SK-N-SH (cell line): ENCODE measurements around the gene DCLK1. TPM values are rescaled to one million over a fixed set of nuclear protein-coding genes. Genes with fewer than 3 reads are reported as not detected.

Experiments
- CTCF ChIA-PET: fragments of 300-600, 350-600 bp; formaldehyde crosslinking; extraction: SDS; loops from one replicate; lab custom pipeline; 2021; lab: Yijun Ruan, JAX
- POLR2A ChIA-PET: fragments of 350-600 bp; sonication (Branson Sonifier 250); formaldehyde crosslinking; extraction: SDS; loops from one replicate; lab custom pipeline; 2020; ENCODE audit warnings: antibody characterized with exemption, inconsistent platforms; lab: Yijun Ruan, JAX
- DNase-seq: peaks from one replicate; pipeline ENCODE4 v3.0.0; 2012
- H2AFZ ChIP-seq: fragments of 200-600 bp; sonication (generic); 2 replicates; pipeline ENCODE4 v1.8.1; 2016; ENCODE audit warnings: antibody characterized with exemption, mild to moderate bottlenecking, low read depth
- H3F3A ChIP-seq: fragments of 200-600 bp; sonication (generic); replicated peaks from 2 replicates; pipeline ENCODE3; 2016; ENCODE audit warnings: antibody characterized with exemption, mild to moderate bottlenecking; ENCODE audit not compliant: insufficient read depth
- H3K27ac ChIP-seq, 2 experiments: fragments of 200-500 bp in 1 of 2; fragments of 200-600 bp in 1 of 2; sonication (Bioruptor generic) in 1 of 2; sonication (generic), shearing (Covaris generic) in 1 of 2; 2 replicates each; pipeline versions ENCODE4 v1.5.1 to v1.6.1; 2014 to 2016; ENCODE audit warnings: low read depth in 2 of 2, inconsistent platforms in 1 of 2, low read length in 1 of 2, mild to moderate bottlenecking in 1 of 2, mixed read lengths in 1 of 2
- H3K27me3 ChIP-seq: fragments of 200-600 bp; sonication (generic), shearing (Covaris generic); 2 replicates; pipeline ENCODE4 v1.6.1; 2016; ENCODE audit warnings: mixed run types; ENCODE audit not compliant: insufficient read depth
- H3K36me3 ChIP-seq, 2 experiments: fragments of 200-500 bp in 1 of 2; fragments of 200-600 bp in 1 of 2; sonication (Bioruptor generic) in 1 of 2; sonication (generic) in 1 of 2; replicated peaks in 1 of 2; 2 replicates each; pipeline versions ENCODE3 to v1.5.1; 2014 to 2016; ENCODE audit warnings: low read length in 1 of 2, mild to moderate bottlenecking in 1 of 2; ENCODE audit not compliant: insufficient read depth in 2 of 2, control insufficient read depth in 1 of 2
- H3K4me1 ChIP-seq, 2 experiments: fragments of 200-500 bp in 1 of 2; fragments of 200-600 bp in 1 of 2; sonication (Bioruptor generic) in 1 of 2; sonication (generic), shearing (Covaris generic) in 1 of 2; 2 replicates each; pipeline versions ENCODE4 v1.5.1 to v1.6.1; 2014 to 2016; ENCODE audit warnings: low read depth in 1 of 2, low read length in 1 of 2, mixed run types in 1 of 2; ENCODE audit not compliant: insufficient read depth in 2 of 2, control insufficient read depth in 1 of 2
- H3K4me2 ChIP-seq: fragments of 200-600 bp; sonication (generic), shearing (Covaris generic); 2 replicates; pipeline ENCODE4 v1.6.1; 2017; ENCODE audit warnings: mixed run types
- H3K4me3 ChIP-seq, 2 experiments: fragments of 200-500 bp in 1 of 2; fragments of 200-600 bp in 1 of 2; sonication (Bioruptor generic) in 1 of 2; sonication (generic), shearing (Covaris generic) in 1 of 2; 2 replicates each; pipeline versions ENCODE4 v1.5.1 to v1.8.1; 2014 to 2016; ENCODE audit warnings: low read depth in 2 of 2, inconsistent platforms in 1 of 2, low read length in 1 of 2, mild to moderate bottlenecking in 1 of 2, mixed read lengths in 1 of 2, moderate library complexity in 1 of 2
- H3K79me2 ChIP-seq: fragments of 200-600 bp; sonication (generic); 2 replicates; pipeline ENCODE4 v1.8.1; 2017; ENCODE audit warnings: mild to moderate bottlenecking; ENCODE audit not compliant: insufficient read depth
- H3K9ac ChIP-seq: fragments of 200-600 bp; sonication (generic); 2 replicates; pipeline ENCODE4 v1.6.1; 2017; ENCODE audit warnings: mixed run types
- H3K9me2 ChIP-seq: fragments of 200-600 bp; sonication (generic); 2 replicates; pipeline ENCODE4 v1.6.1; 2017; ENCODE audit warnings: mixed run types
- H3K9me3 ChIP-seq: fragments of 200-600 bp; sonication (generic); 2 replicates; pipeline ENCODE4 v1.6.1; 2017; ENCODE audit warnings: mixed run types, mild to moderate bottlenecking, moderate library complexity
- H4K20me1 ChIP-seq: fragments of 200-600 bp; sonication (generic); 2 replicates; pipeline ENCODE4 v1.6.1; 2017; ENCODE audit warnings: mild to moderate bottlenecking, mixed run types; ENCODE audit not compliant: insufficient read depth
- CHD2 ChIP-seq: fragments of 150-350 bp; IDR thresholded peaks from 2 replicates; pipeline ENCODE4 v1.6.1; 2018; ENCODE audit warnings: low read length; ENCODE audit not compliant: partially characterized antibody
- CTCF ChIP-seq: fragments of 200-600 bp; sonication (generic); IDR thresholded peaks from 2 replicates; pipeline ENCODE4 v1.6.1; 2017; ENCODE audit warnings: antibody characterized with exemption, mild to moderate bottlenecking, moderate library complexity
- ELF1 ChIP-seq: IDR thresholded peaks from 2 replicates; pipeline ENCODE4 v1.4.0; 2012
- EP300 ChIP-seq, 2 experiments: IDR thresholded peaks; 2 replicates each; pipeline versions ENCODE4 v1.4.0 to v1.6.1; 2012; ENCODE audit warnings: borderline replicate concordance in 1 of 2, low read depth in 1 of 2, low read length in 1 of 2
- EZH2phosphoT487 ChIP-seq: fragments of 200-600 bp; sonication (generic); IDR thresholded peaks from 2 replicates; pipeline ENCODE4 v1.6.1; 2017; ENCODE audit warnings: low read depth, mixed run types, mild to moderate bottlenecking, antibody characterized with exemption, moderate library complexity, borderline replicate concordance
- FOXJ3 ChIP-seq: sonication (generic); formaldehyde crosslinking; IDR thresholded peaks from 2 replicates; pipeline ENCODE4 v1.5.1; 2020; ENCODE audit warnings: mild to moderate bottlenecking, missing genetic modification reagents
- FOXM1 ChIP-seq: IDR thresholded peaks from 2 replicates; pipeline ENCODE4 v1.4.0; 2012; ENCODE audit warnings: low read depth, mild to moderate bottlenecking
- GATA2 ChIP-seq: sonication (generic); formaldehyde crosslinking; IDR thresholded peaks from 2 replicates; pipeline ENCODE4 v1.5.0; 2020; ENCODE audit warnings: mild to moderate bottlenecking, missing genetic modification reagents
- MEF2A ChIP-seq: IDR thresholded peaks from 2 replicates; pipeline ENCODE4 v1.4.0; 2012; ENCODE audit warnings: low read depth, borderline replicate concordance
- MXI1 ChIP-seq: IDR thresholded peaks from 2 replicates; pipeline ENCODE4 v1.6.1; 2012; ENCODE audit warnings: mild to moderate bottlenecking, low read depth, low read length, improper control_type of control experiment
- NFIC ChIP-seq: IDR thresholded peaks from 2 replicates; pipeline ENCODE4 v1.4.0; 2012; ENCODE audit warnings: borderline replicate concordance
- NRF1 ChIP-seq: IDR thresholded peaks from 2 replicates; pipeline ENCODE4 v1.6.1; 2012; ENCODE audit warnings: low read depth, mild to moderate bottlenecking, low read length
- POLR2AphosphoS5 ChIP-seq: IDR thresholded peaks from 2 replicates; pipeline ENCODE4 v1.6.1; 2012; ENCODE audit warnings: low read depth, low read length
- RAD21 ChIP-seq: IDR thresholded peaks from 2 replicates; pipeline ENCODE4 v1.6.1; 2012; ENCODE audit warnings: mild to moderate bottlenecking, low read length
- RCOR1 ChIP-seq: fragments of 150-350 bp; IDR thresholded peaks from 2 replicates; pipeline ENCODE4 v1.6.1; 2017; ENCODE audit warnings: antibody characterized with exemption, low read length
- RFX5 ChIP-seq: IDR thresholded peaks from 2 replicates; pipeline ENCODE4 v1.6.1; 2012; ENCODE audit warnings: mild to moderate bottlenecking, improper control_type of control experiment, low read length
- SIN3A ChIP-seq: IDR thresholded peaks from 2 replicates; pipeline ENCODE4 v1.6.1; 2012; ENCODE audit warnings: low read depth, mild to moderate bottlenecking, low read length, moderate library complexity, borderline replicate concordance
- SMC3 ChIP-seq: IDR thresholded peaks from 2 replicates; pipeline ENCODE4 v1.6.1; 2012; ENCODE audit warnings: low read depth, low read length, improper control_type of control experiment
- TAF1 ChIP-seq: IDR thresholded peaks from 2 replicates; pipeline ENCODE4 v1.6.1; 2012; ENCODE audit warnings: low read depth, mild to moderate bottlenecking, low read length, moderate library complexity, borderline replicate concordance
- TCF12 ChIP-seq: IDR thresholded peaks from 2 replicates; pipeline ENCODE4 v1.4.0; 2012
- TEAD4 ChIP-seq: IDR thresholded peaks from 2 replicates; pipeline ENCODE4 v1.4.0; 2012; ENCODE audit warnings: mild to moderate bottlenecking, borderline replicate concordance; ENCODE audit not compliant: insufficient read depth
- YY1 ChIP-seq: IDR thresholded peaks from 2 replicates; pipeline ENCODE4 v1.4.0; 2012; ENCODE audit warnings: low read depth, mild to moderate bottlenecking
- WGBS: methylation state at CpG from one replicate; pipeline ENCODE4 v1.1.6; 2017; ENCODE audit warnings: low lambda C conversion rate; 5-methylcytosine and 5-hydroxymethylcytosine counted together
- polyA plus RNA-seq, 3 experiments: library from polyadenylated mRNA; depleted of rRNA; stranded (reverse); fragments of >200 nt; gene quantifications; 2 replicates each; pipeline ENCODE4 v1.2.3, GENCODE V29; 2012
- TF ChIP-seq, protein P1 (sequence below): IDR thresholded peaks from 2 replicates; pipeline ENCODE4 v1.4.0; 2012; ENCODE audit warnings: low read depth
- TF ChIP-seq, protein P2 (sequence below): fragments of 150-350 bp; IDR thresholded peaks from 2 replicates; pipeline ENCODE4 v1.6.1; 2016; ENCODE audit warnings: mild to moderate bottlenecking, low read depth, low read length
- TF ChIP-seq, protein P3 (sequence below): IDR thresholded peaks from 2 replicates; pipeline ENCODE4; 2012
- TF ChIP-seq, protein P4 (sequence below): IDR thresholded peaks from 2 replicates; pipeline ENCODE4 v1.6.1; 2012; ENCODE audit warnings: mild to moderate bottlenecking, low read depth, low read length, moderate library complexity

The DCLK1 gene
- polyA plus RNA-seq, 1 of the 3 experiments (the other 2 are of a cell fraction), result 1.1 TPM

DNA sequence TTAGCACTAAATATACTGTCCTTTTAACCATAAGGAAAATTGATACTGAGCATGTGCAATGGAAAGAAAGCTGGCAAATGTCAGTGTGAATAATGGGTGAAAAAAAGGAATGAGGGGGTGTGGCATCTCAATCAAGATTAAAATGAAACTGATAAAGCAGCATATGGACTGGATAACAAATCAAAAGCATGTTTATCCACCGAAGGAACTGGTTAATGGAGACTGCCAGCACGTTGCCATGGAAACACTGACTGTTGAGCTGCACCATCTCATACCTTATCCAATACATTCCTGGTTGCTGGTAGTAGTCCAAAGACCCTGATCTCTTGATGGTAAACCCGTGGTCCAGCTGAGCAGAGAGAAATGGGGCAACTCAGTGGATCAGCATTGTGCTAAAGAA is 343.2 kb downstream of the DCLK1 start:
- no peaks in the 10 kb centered on the region for H3K79me2 ChIP-seq
- H3K36me3 ChIP-seq, result no peaks in the 10 kb centered on the region
- 10% methylated on average over 3 of the region's 3 CpGs for WGBS
- no peaks in the 10 kb centered on the region for H3K27me3 ChIP-seq
- no peak overlapping the region for H3K4me3 ChIP-seq
- no peaks in the 10 kb centered on the region for H3F3A ChIP-seq
- no peaks in the 10 kb centered on the region for H3K9me3 ChIP-seq
- DNase-seq, result peak; percentile 36
- no peak overlapping the region for H3K4me2 ChIP-seq
- CTCF ChIA-PET, result interaction anchor here (0.6 to 6.0 kb wide), 21 partner anchors 13 to 577 kb away, joined by 3 to 52 read pairs (median 5); no protein-coding TSS in a partner anchor
- POLR2A ChIA-PET, result interaction anchor here (1.0 to 3.6 kb wide), 5 partner anchors 74 to 312 kb away, joined by 3 to 32 read pairs (median 3); partner anchors contain the start of gene MAB21L1
- no peaks in the 10 kb centered on the region for H4K20me1 ChIP-seq
- peaks cover 0 to 51% of the 10 kb centered on the region in 2 experiments; a peak in 3 of 4 replicates for H3K4me1 ChIP-seq
- peak overlapping the region in 1 of 2 experiments; percentile 97; a peak in 2 of 4 replicates for H3K27ac ChIP-seq
- no peaks in the 10 kb centered on the region for H3K9me2 ChIP-seq
- no peak overlapping the region for H3K9ac ChIP-seq
- no peak overlapping the region for H2AFZ ChIP-seq
- TF ChIP-seq MEF2A (no peak), RAD21 (no peak; the same call in 1 of the 2 replicates), YY1 (no peak), MXI1 (peak; percentile 67; the same call in 1 of the 2 replicates), RCOR1 (peak; percentile 86), RFX5 (peak; percentile 81; the same call in 1 of the 2 replicates), TAF1 (no peak), ELF1 (no peak), TCF12 (peak; percentile 55), EZH2phosphoT487 (no peak), NFIC (no peak), CTCF (no peak), SIN3A (no peak), GATA2 (CRISPR knock-in tag) (peak; percentile 90), POLR2AphosphoS5 (no peak), FOXM1 (no peak), NRF1 (no peak; the same call in 1 of the 2 replicates), TEAD4 (no peak), SMC3 (no peak), FOXJ3 (CRISPR knock-in tag) (peak; percentile 80; the same call in 1 of the 2 replicates), EP300 (IDR thresholded peaks at IDR 0.05; ENCODE audit: borderline replicate concordance in 1 of 2, low read depth in 1 of 2, low read length in 1 of 2) (peak in 1 of 2 experiments; percentile 96; a peak in 2 of 4 replicates), CHD2 (peak; percentile 70)
- TF ChIP-seq, protein P1, sequence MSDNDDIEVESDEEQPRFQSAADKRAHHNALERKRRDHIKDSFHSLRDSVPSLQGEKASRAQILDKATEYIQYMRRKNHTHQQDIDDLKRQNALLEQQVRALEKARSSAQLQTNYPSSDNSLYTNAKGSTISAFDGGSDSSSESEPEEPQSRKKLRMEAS, result no peak
- TF ChIP-seq, protein P2, sequence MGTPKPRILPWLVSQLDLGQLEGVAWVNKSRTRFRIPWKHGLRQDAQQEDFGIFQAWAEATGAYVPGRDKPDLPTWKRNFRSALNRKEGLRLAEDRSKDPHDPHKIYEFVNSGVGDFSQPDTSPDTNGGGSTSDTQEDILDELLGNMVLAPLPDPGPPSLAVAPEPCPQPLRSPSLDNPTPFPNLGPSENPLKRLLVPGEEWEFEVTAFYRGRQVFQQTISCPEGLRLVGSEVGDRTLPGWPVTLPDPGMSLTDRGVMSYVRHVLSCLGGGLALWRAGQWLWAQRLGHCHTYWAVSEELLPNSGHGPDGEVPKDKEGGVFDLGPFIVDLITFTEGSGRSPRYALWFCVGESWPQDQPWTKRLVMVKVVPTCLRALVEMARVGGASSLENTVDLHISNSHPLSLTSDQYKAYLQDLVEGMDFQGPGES, result no peak
- TF ChIP-seq, protein P3, sequence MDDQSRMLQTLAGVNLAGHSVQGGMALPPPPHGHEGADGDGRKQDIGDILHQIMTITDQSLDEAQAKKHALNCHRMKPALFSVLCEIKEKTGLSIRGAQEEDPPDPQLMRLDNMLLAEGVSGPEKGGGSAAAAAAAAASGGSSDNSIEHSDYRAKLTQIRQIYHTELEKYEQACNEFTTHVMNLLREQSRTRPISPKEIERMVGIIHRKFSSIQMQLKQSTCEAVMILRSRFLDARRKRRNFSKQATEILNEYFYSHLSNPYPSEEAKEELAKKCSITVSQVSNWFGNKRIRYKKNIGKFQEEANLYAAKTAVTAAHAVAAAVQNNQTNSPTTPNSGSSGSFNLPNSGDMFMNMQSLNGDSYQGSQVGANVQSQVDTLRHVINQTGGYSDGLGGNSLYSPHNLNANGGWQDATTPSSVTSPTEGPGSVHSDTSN, result peak; percentile 37; the same call in 1 of the 2 replicates
- TF ChIP-seq, protein P4, sequence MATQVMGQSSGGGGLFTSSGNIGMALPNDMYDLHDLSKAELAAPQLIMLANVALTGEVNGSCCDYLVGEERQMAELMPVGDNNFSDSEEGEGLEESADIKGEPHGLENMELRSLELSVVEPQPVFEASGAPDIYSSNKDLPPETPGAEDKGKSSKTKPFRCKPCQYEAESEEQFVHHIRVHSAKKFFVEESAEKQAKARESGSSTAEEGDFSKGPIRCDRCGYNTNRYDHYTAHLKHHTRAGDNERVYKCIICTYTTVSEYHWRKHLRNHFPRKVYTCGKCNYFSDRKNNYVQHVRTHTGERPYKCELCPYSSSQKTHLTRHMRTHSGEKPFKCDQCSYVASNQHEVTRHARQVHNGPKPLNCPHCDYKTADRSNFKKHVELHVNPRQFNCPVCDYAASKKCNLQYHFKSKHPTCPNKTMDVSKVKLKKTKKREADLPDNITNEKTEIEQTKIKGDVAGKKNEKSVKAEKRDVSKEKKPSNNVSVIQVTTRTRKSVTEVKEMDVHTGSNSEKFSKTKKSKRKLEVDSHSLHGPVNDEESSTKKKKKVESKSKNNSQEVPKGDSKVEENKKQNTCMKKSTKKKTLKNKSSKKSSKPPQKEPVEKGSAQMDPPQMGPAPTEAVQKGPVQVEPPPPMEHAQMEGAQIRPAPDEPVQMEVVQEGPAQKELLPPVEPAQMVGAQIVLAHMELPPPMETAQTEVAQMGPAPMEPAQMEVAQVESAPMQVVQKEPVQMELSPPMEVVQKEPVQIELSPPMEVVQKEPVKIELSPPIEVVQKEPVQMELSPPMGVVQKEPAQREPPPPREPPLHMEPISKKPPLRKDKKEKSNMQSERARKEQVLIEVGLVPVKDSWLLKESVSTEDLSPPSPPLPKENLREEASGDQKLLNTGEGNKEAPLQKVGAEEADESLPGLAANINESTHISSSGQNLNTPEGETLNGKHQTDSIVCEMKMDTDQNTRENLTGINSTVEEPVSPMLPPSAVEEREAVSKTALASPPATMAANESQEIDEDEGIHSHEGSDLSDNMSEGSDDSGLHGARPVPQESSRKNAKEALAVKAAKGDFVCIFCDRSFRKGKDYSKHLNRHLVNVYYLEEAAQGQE, result no peak
